ENCODE measurements around the gene PSMD1. TPM values are rescaled to one million over a fixed set of nuclear protein-coding genes. Genes with fewer than 3 reads are reported as not detected.

PSMD1 gene
- total and polyA plus RNA-seq, 2 of the 8 experiments (the other 6 are each of a cell fraction or from before 2014, with no cell fraction given): 179 to 272 TPM

- Histone ChIP-seq H4K8ac (ENCODE audit: extremely low read depth, insufficient read depth, low read length) (no peak overlapping the region), H3K4me2 (ENCODE audit: insufficient read depth in 1 of 2, low read depth in 2 of 2, low read length in 2 of 2) (no peak overlapping the region), H3K27me3 (replicated peaks in 1 of 4; ENCODE audit: control insufficient read depth in 3 of 4, extremely low read depth in 1 of 4, insufficient read depth in 3 of 4, low read length in 3 of 4) (no peaks in the 10 kb centered on the region), H3K23me2 (ENCODE audit: low read depth, low read length) (no peaks in the 10 kb centered on the region), H3K56ac (replicated peaks; ENCODE audit: insufficient read length, low read depth, low read length) (no peak overlapping the region), H4K5ac (ENCODE audit: insufficient read length, low read depth, low read length) (no peak overlapping the region), H3K23ac (ENCODE audit: insufficient read length) (no peak overlapping the region), H3K36me3 (ENCODE audit: control insufficient read depth in 2 of 4, insufficient read depth in 4 of 4, low read length in 3 of 4) (peaks cover 0 to 3% (median 0%) of the 10 kb centered on the region in 4 experiments; a peak in 1 of 8 replicates), H3K9me3 (ENCODE audit: insufficient read depth in 2 of 2, low read depth in 1 of 2, low read length in 1 of 2) (no peaks in the 10 kb centered on the region), H2BK15ac (ENCODE audit: low read length) (no peak overlapping the region), H2BK5ac (ENCODE audit: low read depth, low read length) (no peak overlapping the region), H3K79me2 (ENCODE audit: control insufficient read depth in 1 of 2, insufficient read depth in 2 of 2, low read length in 2 of 2) (no peaks in the 10 kb centered on the region), H3K4me3 (ENCODE audit: extremely low read depth in 1 of 4, insufficient read depth in 2 of 4, low read depth in 3 of 4, low read length in 4 of 4) (no peak overlapping the region), H3K9ac (replicated peaks in 1 of 4; ENCODE audit: extremely low read depth in 1 of 4, low read depth in 3 of 4, low read length in 3 of 4) (no peak overlapping the region), H2AFZ (ENCODE audit: low read length) (no peak overlapping the region), H3K18ac (ENCODE audit: extremely low read depth, low read length) (no peak overlapping the region), H3K14ac (ENCODE audit: insufficient read length) (no peak overlapping the region), H4K20me1 (replicated peaks in 1 of 2; ENCODE audit: control insufficient read depth in 1 of 2, insufficient read depth in 2 of 2, low read length in 2 of 2) (no peaks in the 10 kb centered on the region), H4K91ac (replicated peaks; ENCODE audit: insufficient read length, low read length) (no peak overlapping the region), H2AK5ac (ENCODE audit: low read depth, low read length) (no peak overlapping the region), H2BK120ac (replicated peaks; ENCODE audit: low read depth, low read length) (no peak overlapping the region), H3K27ac (ENCODE audit: low read depth, low read length) (no peak overlapping the region), H3K4ac (replicated peaks; ENCODE audit: insufficient read length, low read depth, low read length) (no peak overlapping the region), H2BK20ac (ENCODE audit: low read length) (no peak overlapping the region), H2BK12ac (ENCODE audit: low read depth, low read length) (no peak overlapping the region), H3K4me1 (replicated peaks in 1 of 4; ENCODE audit: control insufficient read depth in 3 of 4, insufficient read depth in 4 of 4, low read length in 3 of 4) (peaks cover 0 to 9% (median 6%) of the 10 kb centered on the region in 4 experiments; a peak in 4 of 7 replicates), H3K79me1 (ENCODE audit: low read depth, low read length) (no peaks in the 10 kb centered on the region)
- DNase-seq (ENCODE audit: low read depth in 1 of 2, low spot score in 2 of 2) (no peak), FAIRE-seq (no peak)
- 91% methylated on average over 2 of the region's 2 CpGs; no CpG with 5 or more reads in 1 of the 2 experiments for WGBS, 2 experiments (ENCODE audit: extremely low coverage in 1 of 2, insufficient coverage in 1 of 2, insufficient read length in 1 of 2, insufficient replicate concordance in 2 of 2, low coverage in 1 of 2, low lambda C conversion rate in 2 of 2, missing lambda C conversion rate in 1 of 2)
- ChIA-PET POLR2A (ENCODE audit: partially characterized antibody) (interaction anchor here (1.1 to 1.9 kb wide), 2 partner anchors 10 to 334 kb away, joined by 5 read pairs; no protein-coding TSS in a partner anchor), CTCF (ENCODE audit: partially characterized antibody) (interaction anchor here (2.8 kb wide), 1 partner anchor 109 kb away, joined by 6 read pairs; no protein-coding TSS in a partner anchor)
- TF ChIP-seq BACH1 (IDR thresholded peaks at IDR 0.05; ENCODE audit: low read length): no peak
These were observed 61.9 kb downstream of the PSMD1 start for GRCh38 chr2:231118614-231118942.
